GM23338 (cell line): ENCODE data around the gene DSCAML1. TPM values are rescaled to one million over a fixed set of nuclear protein-coding genes. Genes with fewer than 3 reads are reported as not detected.

Experiments used
- ATAC-seq: fragments of 200-7000 bp; cut with Tn5 transposase; 3 replicates; pipeline ENCODE4 v1.9.1; 2020
- DNase-seq: peaks from one replicate; pipeline ENCODE4 v3.0.0-alpha.2; 2015; ENCODE audit warnings: low spot score
- H2AFZ ChIP-seq: fragments of 200-600 bp; sonication (generic); 2 replicates; pipeline ENCODE4 v1.8.0; 2016; ENCODE audit warnings: antibody characterized with exemption, mild to moderate bottlenecking, moderate library complexity
- H3F3A ChIP-seq: fragments of 200-600 bp; sonication (generic); replicated peaks from 2 replicates; pipeline ENCODE4 v1.8.0; 2017; ENCODE audit warnings: antibody characterized with exemption, mixed run types, low read depth
- H3K27ac ChIP-seq: fragments of 200-600 bp; sonication (generic); 2 replicates; pipeline ENCODE4 v1.6.1; 2016; ENCODE audit warnings: low read depth
- H3K27me3 ChIP-seq: fragments of 200-600 bp; sonication (generic); 2 replicates; pipeline ENCODE4 v1.8.0; 2016; ENCODE audit warnings: mild to moderate bottlenecking, mixed run types, moderate library complexity; ENCODE audit not compliant: insufficient read depth
- H3K36me3 ChIP-seq: fragments of 200-600 bp; sonication (generic); 2 replicates; pipeline ENCODE4 v1.8.0; 2016; ENCODE audit warnings: mild to moderate bottlenecking; ENCODE audit not compliant: insufficient read depth
- H3K4me1 ChIP-seq: fragments of 200-600 bp; sonication (generic); 2 replicates; pipeline ENCODE4 v1.8.0; 2016; ENCODE audit warnings: mild to moderate bottlenecking, moderate library complexity; ENCODE audit not compliant: insufficient read depth
- H3K4me2 ChIP-seq: fragments of 200-600 bp; sonication (generic); 2 replicates; pipeline ENCODE4 v1.7.1; 2017; ENCODE audit warnings: mixed run types
- H3K4me3 ChIP-seq: fragments of 200-600 bp; sonication (generic); 2 replicates; pipeline ENCODE4 v1.6.1; 2016; ENCODE audit warnings: mixed run types
- H3K79me2 ChIP-seq: fragments of 200-600 bp; sonication (generic); replicated peaks from 2 replicates; pipeline ENCODE4 v1.8.0; 2017; ENCODE audit warnings: mild to moderate bottlenecking; ENCODE audit not compliant: insufficient read depth
- H3K9me2 ChIP-seq: fragments of 200-600 bp; sonication (generic); 2 replicates; pipeline ENCODE4 v1.8.0; 2017; ENCODE audit not compliant: insufficient read depth
- H4K20me1 ChIP-seq: fragments of 200-600 bp; sonication (generic); replicated peaks from 2 replicates; pipeline ENCODE4 v1.8.0; 2017; ENCODE audit warnings: mild to moderate bottlenecking; ENCODE audit not compliant: insufficient read depth
- H3K27ac Mint-ChIP-seq: 2 replicates; pipeline ENCODE4 v1.8.0; 2020; ENCODE audit warnings: inconsistent platforms, mild to moderate bottlenecking, moderate library complexity, mixed read lengths
- H3K27me3 Mint-ChIP-seq: 3 replicates; pipeline ENCODE4 v1.8.0; 2022; ENCODE audit warnings: low read depth, mild to moderate bottlenecking, moderate library complexity, mixed read lengths, inconsistent platforms; ENCODE audit not compliant: insufficient read depth, poor library complexity
- H3K36me3 Mint-ChIP-seq: 3 replicates; pipeline ENCODE4 v1.8.0; 2021; ENCODE audit warnings: low read depth, mild to moderate bottlenecking, inconsistent platforms, moderate library complexity, mixed read lengths
- H3K4me1 Mint-ChIP-seq: 3 replicates; pipeline ENCODE4 v1.8.0; 2020; ENCODE audit warnings: mild to moderate bottlenecking, inconsistent platforms, mixed read lengths
- H3K4me3 Mint-ChIP-seq: 3 replicates; pipeline ENCODE4 v1.8.0; 2021; ENCODE audit warnings: moderate library complexity, mild to moderate bottlenecking, inconsistent platforms, mixed read lengths
- H3K9me3 Mint-ChIP-seq: 3 replicates; pipeline ENCODE4 v1.8.0; 2020; ENCODE audit warnings: moderate library complexity, mild to moderate bottlenecking, inconsistent platforms, mixed read lengths
- CREB1 ChIP-seq: fragments of 250-450 bp; sonication (Bioruptor Pico); IDR thresholded peaks from 2 replicates; pipeline ENCODE4 v1.5.0; 2020; ENCODE audit warnings: low read depth, mild to moderate bottlenecking, moderate library complexity
- CTCF ChIP-seq, 2 experiments: fragments of 200-600 bp in 1 of 2; sonication (generic) in 1 of 2; conservative IDR thresholded peaks; 2 replicates each; pipeline versions ENCODE4 v1.5.1 to v1.6.1; 2016 to 2017; ENCODE audit warnings: antibody characterized with exemption in 2 of 2, low read depth in 2 of 2, mild to moderate bottlenecking in 2 of 2, moderate library complexity in 1 of 2
- EZH2 ChIP-seq: fragments of 200-600 bp; sonication (generic); IDR thresholded peaks from one replicate; pipeline ENCODE4 v1.8.0; 2017; ENCODE audit warnings: antibody characterized with exemption, mild to moderate bottlenecking, low read depth; ENCODE audit not compliant: unreplicated experiment
- JUNB ChIP-seq: IDR thresholded peaks from one replicate; pipeline ENCODE4 v1.6.1; 2016; ENCODE audit warnings: antibody characterized with exemption; ENCODE audit not compliant: unreplicated experiment
- NANOG ChIP-seq: IDR thresholded peaks from 2 replicates; pipeline ENCODE4 v1.6.1; 2016; ENCODE audit warnings: antibody characterized with exemption, borderline replicate concordance
- POLR2AphosphoS5 ChIP-seq: IDR thresholded peaks from 2 replicates; pipeline ENCODE4 v1.6.1; 2016; ENCODE audit warnings: antibody characterized with exemption, low read depth
- REST ChIP-seq: IDR thresholded peaks from one replicate; pipeline ENCODE4 v1.6.1; 2018; ENCODE audit warnings: antibody characterized with exemption; ENCODE audit not compliant: unreplicated experiment
- STAT1 ChIP-seq: IDR thresholded peaks from one replicate; pipeline ENCODE4 v1.6.1; 2016; ENCODE audit warnings: antibody characterized with exemption; ENCODE audit not compliant: unreplicated experiment
- ZNF114 ChIP-seq: fragments of 250-450 bp; sonication (Bioruptor Pico); IDR thresholded peaks from 2 replicates; pipeline ENCODE4 v1.5.0; 2020; ENCODE audit warnings: mild to moderate bottlenecking, moderate library complexity
- ZNF331 ChIP-seq: fragments of 250-450 bp; sonication (Bioruptor Pico); IDR thresholded peaks from 2 replicates; pipeline ENCODE4 v1.5.0; 2020; ENCODE audit warnings: low read depth, mild to moderate bottlenecking, moderate library complexity
- ZNF462 ChIP-seq: fragments of 250-450 bp; sonication (Bioruptor Pico); IDR thresholded peaks from 2 replicates; pipeline ENCODE4 v1.5.0; 2020; ENCODE audit warnings: mild to moderate bottlenecking, moderate library complexity
- polyA plus RNA-seq: library from polyadenylated mRNA; unstranded; fragments of >200 nt; fragmentation: Nextera tagmentation; extraction: Ambion mirVana; gene quantifications from 2 replicates; pipeline ENCODE4 v1.2.1, GENCODE V29; 2016
- total RNA-seq: library from RNA; depleted of rRNA; stranded (reverse); fragments of >200 nt; shearing (Covaris generic); gene quantifications from 2 replicates; pipeline ENCODE4 v1.2.3, GENCODE V29; 2014

DSCAML1 gene
- total and polyA plus RNA-seq, 2 experiments from 2014 or later = 0.17 TPM; not detected in 1

GRCh38 chr11:117461396-117462182, 335.4 kb downstream of the DSCAML1 start:
- Mint-ChIP-seq H3K27ac (no peak overlapping the region), H3K4me1 (peaks cover 10% of the 10 kb centered on the region; the same call in 2 of the 3 replicates), H3K4me3 (no peak overlapping the region), H3K36me3 (no peaks in the 10 kb centered on the region), H3K27me3 (peaks cover 22% of the 10 kb centered on the region), H3K9me3 (no peaks in the 10 kb centered on the region)
- Histone ChIP-seq H3K36me3 (no peaks in the 10 kb centered on the region), H4K20me1 (no peaks in the 10 kb centered on the region), H3K27me3 (no peaks in the 10 kb centered on the region), H3F3A (no peaks in the 10 kb centered on the region), H3K4me2 (no peak overlapping the region), H3K4me1 (no peaks in the 10 kb centered on the region), H3K4me3 (no peak overlapping the region), H3K27ac (no peak overlapping the region), H3K9me2 (no peaks in the 10 kb centered on the region), H3K79me2 (no peaks in the 10 kb centered on the region), H2AFZ (no peak overlapping the region)
- DNase-seq (no peak), ATAC-seq (no peak)
- TF ChIP-seq ZNF331 (CRISPR knock-in tag) = no peak
- no peak for TF ChIP-seq ZNF114
- TF ChIP-seq JUNB = no peak
- TF ChIP-seq REST = no peak
- no peak for TF ChIP-seq ZNF462 (CRISPR knock-in tag)
- TF ChIP-seq CTCF (conservative IDR thresholded peaks at IDR 0.05; ENCODE audit: low read depth in 2 of 2) = no peak
- no peak for TF ChIP-seq CREB1 (CRISPR knock-in tag)
- TF ChIP-seq STAT1 = no peak
- TF ChIP-seq EZH2 = no peak
- no peak for TF ChIP-seq NANOG
- TF ChIP-seq POLR2AphosphoS5 = no peak
